ENCODE results near the gene ABCG2. TPM values are rescaled to one million over a fixed set of nuclear protein-coding genes. Genes with fewer than 3 reads are reported as not detected.

ABCG2 gene
- total RNA-seq, 1 experiment from 2014 or later, result 0.44 TPM

DNA sequence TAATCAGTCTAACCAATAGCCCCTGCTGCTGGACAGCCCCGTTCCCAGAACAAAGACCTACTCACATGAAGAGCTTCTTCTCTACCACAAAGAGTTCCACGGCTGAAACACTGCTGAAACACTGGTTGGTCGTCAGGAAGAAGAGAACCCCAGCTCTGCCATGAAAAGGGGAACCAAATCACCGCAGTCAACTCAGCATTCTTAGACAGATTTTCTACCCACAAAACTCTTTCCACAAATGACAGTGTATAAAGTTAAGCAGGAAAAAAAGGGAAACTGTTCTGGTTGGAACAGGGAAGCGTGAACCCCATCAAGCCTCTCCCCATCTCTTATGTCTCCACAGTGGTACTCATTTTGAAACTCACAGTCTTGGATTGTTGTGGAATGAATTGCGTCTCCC is 57.3 kb downstream of the ABCG2 start:
- no peak for TF ChIP-seq POLR2AphosphoS5 (IDR thresholded peaks at IDR 0.05; ENCODE audit: low read depth, low read length)
- TF ChIP-seq EGR1 (IDR thresholded peaks at IDR 0.05; ENCODE audit: low read depth), result no peak
- no peak for TF ChIP-seq EZH2phosphoT487 (IDR thresholded peaks at IDR 0.05; ENCODE audit: borderline replicate concordance)
- TF ChIP-seq FOSL1 (IDR thresholded peaks at IDR 0.05; ENCODE audit: low read depth), result no peak
- no peak for TF ChIP-seq CBX3 (IDR thresholded peaks at IDR 0.05; ENCODE audit: low read depth)
- no peak for TF ChIP-seq EZH2 (IDR thresholded peaks at IDR 0.05)
- no peak for TF ChIP-seq POLR2A (IDR thresholded peaks at IDR 0.05; ENCODE audit: borderline replicate concordance, extremely low read depth, insufficient read depth, insufficient read length)
- no peak for TF ChIP-seq REST (IDR thresholded peaks at IDR 0.05; ENCODE audit: low read depth)
- no peak for TF ChIP-seq CTCF (IDR thresholded peaks at IDR 0.05 in 2 of 3, conservative IDR thresholded peaks at IDR 0.05 in 1 of 3; ENCODE audit: borderline replicate concordance in 1 of 3, insufficient read depth in 1 of 3, low read depth in 2 of 3, low read length in 2 of 3)
- TF ChIP-seq ELF1 (IDR thresholded peaks at IDR 0.05; ENCODE audit: borderline replicate concordance, low read depth), result no peak
- TF ChIP-seq MAX (IDR thresholded peaks at IDR 0.05), result no peak
- no peak for TF ChIP-seq SRF (IDR thresholded peaks at IDR 0.05; ENCODE audit: low read depth)
- TF ChIP-seq JUND (IDR thresholded peaks at IDR 0.05), result no peak
- no peak for TF ChIP-seq SP1 (IDR thresholded peaks at IDR 0.05; ENCODE audit: low read depth)
- TF ChIP-seq TCF7L2 (IDR thresholded peaks at IDR 0.05; ENCODE audit: borderline replicate concordance, extremely low read depth, insufficient read depth, insufficient read length), result no peak
- H3K27ac ChIP-seq (ENCODE audit: low read depth, low read length), result no peak overlapping the region
- ChIA-PET RAD21 (ENCODE audit: low non-redundant PET in 1 of 2, low total read pairs in 2 of 2, uncharacterized antibody in 2 of 2, unreplicated experiment in 2 of 2) (no interaction called here), POLR2A (no interaction called here), CTCF (no interaction called here)
- H3K27me3 ChIP-seq (ENCODE audit: insufficient read depth, low read length), result no peaks in the 10 kb centered on the region
- DNase-seq (ENCODE audit: low read depth, low spot score) (no peak), ATAC-seq (no peak)
- intact Hi-C loops (cut with micrococcal nuclease), result no loop called here
- H3K4me3 ChIP-seq (replicated peaks in 1 of 2; ENCODE audit: low read depth in 1 of 2, low read length in 2 of 2), result no peak overlapping the region
- no peaks in the 10 kb centered on the region for H3K9me3 ChIP-seq (ENCODE audit: control insufficient read depth in 1 of 2, insufficient read depth in 1 of 2, low read depth in 1 of 2, low read length in 2 of 2)
- H3K36me3 ChIP-seq (ENCODE audit: control insufficient read depth in 1 of 2, insufficient read depth in 2 of 2, low read length in 2 of 2), result no peaks in the 10 kb centered on the region
- no peaks in the 10 kb centered on the region for H3K9me2 ChIP-seq (ENCODE audit: insufficient read depth)
- no peak overlapping the region for H3K4me2 ChIP-seq (ENCODE audit: low read length)
- no peaks in the 10 kb centered on the region for H4K20me1 ChIP-seq (ENCODE audit: insufficient read depth)
- H2AFZ ChIP-seq (ENCODE audit: low read depth, low read length, poor library complexity, severe bottlenecking), result no peak overlapping the region
- peaks cover 0 to 4% of the 10 kb centered on the region in 2 experiments; a peak in 2 of 4 replicates for H3K4me1 ChIP-seq (ENCODE audit: control insufficient read depth in 1 of 2, insufficient read depth in 2 of 2, low read length in 2 of 2)
- BruUV-seq (replicated peaks), result no TSS peak
- H3K79me2 ChIP-seq (ENCODE audit: insufficient read depth, low read length), result no peaks in the 10 kb centered on the region
- H3K9ac ChIP-seq (ENCODE audit: low read length), result no peak overlapping the region
